ENCODE data around the gene PGAM5.

DNA sequence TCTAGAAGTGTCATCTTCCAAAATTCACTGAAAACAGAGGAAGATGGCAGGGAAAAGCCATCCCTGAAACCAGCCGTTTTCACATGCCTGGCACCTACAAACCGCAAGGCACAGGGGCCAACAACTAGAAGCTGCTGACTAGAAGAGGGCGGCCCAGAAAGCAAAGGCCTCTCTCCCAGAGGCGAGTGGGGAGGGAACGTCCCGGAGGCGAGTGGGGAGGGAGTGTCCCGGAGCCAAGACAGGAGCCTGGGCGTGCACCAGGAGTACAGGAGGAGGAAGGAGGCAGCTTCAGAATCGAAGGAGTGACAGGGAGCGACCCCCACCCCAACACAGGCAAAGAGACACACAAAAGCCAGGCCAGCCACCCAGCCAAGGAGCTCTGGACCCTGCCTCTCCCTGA, 30.0 kb downstream of the PGAM5 start:
- TF ChIP-seq, protein P1, sequence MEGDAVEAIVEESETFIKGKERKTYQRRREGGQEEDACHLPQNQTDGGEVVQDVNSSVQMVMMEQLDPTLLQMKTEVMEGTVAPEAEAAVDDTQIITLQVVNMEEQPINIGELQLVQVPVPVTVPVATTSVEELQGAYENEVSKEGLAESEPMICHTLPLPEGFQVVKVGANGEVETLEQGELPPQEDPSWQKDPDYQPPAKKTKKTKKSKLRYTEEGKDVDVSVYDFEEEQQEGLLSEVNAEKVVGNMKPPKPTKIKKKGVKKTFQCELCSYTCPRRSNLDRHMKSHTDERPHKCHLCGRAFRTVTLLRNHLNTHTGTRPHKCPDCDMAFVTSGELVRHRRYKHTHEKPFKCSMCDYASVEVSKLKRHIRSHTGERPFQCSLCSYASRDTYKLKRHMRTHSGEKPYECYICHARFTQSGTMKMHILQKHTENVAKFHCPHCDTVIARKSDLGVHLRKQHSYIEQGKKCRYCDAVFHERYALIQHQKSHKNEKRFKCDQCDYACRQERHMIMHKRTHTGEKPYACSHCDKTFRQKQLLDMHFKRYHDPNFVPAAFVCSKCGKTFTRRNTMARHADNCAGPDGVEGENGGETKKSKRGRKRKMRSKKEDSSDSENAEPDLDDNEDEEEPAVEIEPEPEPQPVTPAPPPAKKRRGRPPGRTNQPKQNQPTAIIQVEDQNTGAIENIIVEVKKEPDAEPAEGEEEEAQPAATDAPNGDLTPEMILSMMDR (IDR thresholded peaks at IDR 0.05; ENCODE audit: low read length): no peak
- TF ChIP-seq EZH2 (optimal IDR thresholded peaks at IDR 0.05; ENCODE audit: low read depth, low read length): no peak
- TF ChIP-seq EZH2phosphoT487 (IDR thresholded peaks at IDR 0.05; ENCODE audit: low read length): no peak

Measured in MM.1S (cell line).